HG02610 (cell line): ENCODE data around the gene TMEM245.
"Not testable (repeated sequence)": the region's sequence is repeated elsewhere in the genome, so short reads cannot be mapped to it uniquely, and the experiment has no call there.

ENCODE experiments used
- ATAC-seq: cut with Tn5 transposase; IDR thresholded peaks from one replicate; pipeline ENCODE4 v1.9.1; 2021; ENCODE audit warnings: mild to moderate bottlenecking, moderate library complexity; ENCODE audit not compliant: unreplicated experiment

TMEM245 gene

GRCh38 chr9:109003116-109003515 lies 116.6 kb downstream of the TMEM245 start:
- no peak for ATAC-seq

DNA sequence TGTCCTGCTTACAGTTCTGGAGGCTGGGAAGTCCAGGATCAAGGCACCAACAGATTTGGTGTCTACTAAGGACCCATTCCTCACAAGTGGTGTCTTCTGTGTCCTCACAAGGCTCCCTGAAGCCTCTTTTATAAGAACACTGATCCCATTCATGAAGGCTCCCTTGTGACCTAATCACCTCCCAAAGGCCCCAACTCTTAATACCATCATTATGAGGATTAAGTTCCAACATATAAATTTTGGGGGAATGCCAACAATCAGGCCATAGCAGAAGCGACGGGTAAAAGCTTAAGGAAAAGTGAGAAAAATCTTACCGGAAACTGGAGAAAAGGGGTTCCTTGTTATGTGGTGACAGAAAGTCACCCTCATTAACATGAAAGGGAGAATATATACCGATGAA lies 117.6 kb downstream of the TMEM245 start:
- ATAC-seq: no peak

DNA sequence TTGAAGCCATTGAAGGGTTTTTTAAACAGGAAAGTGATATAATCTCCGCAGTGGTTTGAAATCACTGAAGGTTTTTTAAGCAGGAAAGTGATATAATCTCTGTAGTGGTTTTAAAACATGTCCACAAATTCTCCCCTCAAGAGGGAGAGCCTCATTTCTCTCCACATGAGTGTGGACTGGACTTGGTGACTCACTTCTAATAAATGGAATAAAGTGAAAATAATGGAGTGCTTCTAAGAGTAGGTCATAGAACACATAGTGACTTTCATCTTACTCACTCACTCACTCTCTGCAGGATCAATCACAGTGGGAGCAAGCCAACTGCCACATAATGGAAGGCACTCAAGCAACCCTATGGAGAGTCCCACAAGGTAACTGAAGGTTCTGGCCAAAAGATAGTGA lies 118.5 kb downstream of the TMEM245 start:
- no peak for ATAC-seq

DNA sequence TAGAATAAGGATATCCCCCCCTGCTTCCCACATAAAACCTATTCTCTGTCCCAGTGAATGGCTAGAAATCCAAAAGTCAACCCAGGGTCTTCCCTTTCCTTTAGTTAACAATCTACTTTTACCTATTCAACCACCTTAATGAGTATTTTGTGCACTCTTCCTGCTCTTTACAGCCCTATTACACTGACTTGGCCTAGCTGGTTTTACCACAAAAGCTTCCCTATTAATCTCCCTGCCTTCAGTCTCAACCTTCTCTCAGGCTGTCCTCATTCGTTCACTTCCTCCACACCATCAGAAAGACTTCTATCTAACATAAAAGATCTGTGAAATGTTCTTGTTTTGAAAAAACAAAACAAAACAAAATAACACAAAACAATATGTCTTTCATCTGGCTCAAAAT lies 122.6 kb downstream of the TMEM245 start:
- no peak for ATAC-seq

- ATAC-seq: no peak
Measured at GRCh38 chr9:108996643-108997042, 123.1 kb downstream of the TMEM245 start.

- peak; percentile 79 for ATAC-seq
Measured at GRCh38 chr9:108994695-108995094, 125.1 kb downstream of the TMEM245 start.

DNA sequence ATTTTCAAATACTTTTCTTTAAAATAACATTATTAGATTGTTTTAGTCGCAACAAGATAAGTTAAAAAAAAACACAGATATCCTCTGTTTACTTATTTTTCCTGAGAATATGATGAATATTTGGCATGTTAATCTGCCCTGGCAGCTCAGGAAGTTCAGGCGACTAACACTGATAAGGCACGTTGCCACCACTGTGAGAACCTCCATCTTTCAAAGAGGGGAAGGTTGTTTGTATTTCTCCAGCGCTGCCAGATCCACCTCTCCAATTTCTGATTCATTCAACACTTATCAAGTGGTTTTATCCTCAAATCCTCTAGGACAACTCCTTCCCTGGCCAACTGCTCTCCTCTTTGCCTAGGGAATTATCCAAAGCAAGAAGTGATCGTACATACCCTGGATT lies 128.3 kb downstream of the TMEM245 start:
- no peak for ATAC-seq

DNA sequence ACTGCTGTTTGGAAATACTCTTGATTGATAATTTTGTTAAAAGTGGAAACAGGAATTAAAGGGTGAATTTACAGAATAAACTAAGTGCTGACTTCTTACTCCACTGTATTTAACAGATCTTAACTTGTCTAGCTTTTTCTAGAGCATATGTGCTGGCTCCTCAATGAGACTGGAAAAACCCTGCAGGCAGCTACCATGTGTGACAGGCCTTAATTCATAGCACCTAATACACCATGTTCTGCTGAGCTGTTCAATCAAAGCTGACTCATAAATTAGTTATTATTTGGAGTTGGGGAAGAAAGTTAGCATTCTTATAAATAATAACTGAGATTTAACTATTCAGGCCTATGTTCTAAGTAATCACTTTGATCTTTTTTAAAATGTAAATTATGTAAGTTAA lies 135.9 kb downstream of the TMEM245 start:
- no peak for ATAC-seq

DNA sequence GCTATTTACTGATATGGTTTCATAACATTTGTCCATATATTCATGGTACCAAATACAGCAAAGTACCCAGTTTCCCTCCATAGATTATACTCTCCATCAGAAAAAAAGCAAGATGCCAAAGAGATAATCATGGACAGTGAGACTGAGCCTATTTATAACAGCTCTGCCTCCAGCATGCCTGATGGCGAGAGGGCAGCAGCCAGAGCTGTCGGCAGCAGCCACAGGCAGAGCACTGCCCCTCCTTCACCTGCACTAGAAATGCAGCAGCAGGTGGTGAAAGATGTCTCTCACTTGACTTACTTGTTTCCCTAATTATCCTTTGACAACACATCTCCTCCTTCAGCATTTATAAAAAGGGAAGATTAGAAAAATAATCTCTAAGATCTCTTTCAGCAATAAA lies 138.9 kb downstream of the TMEM245 start:
- ATAC-seq: no peak

- ATAC-seq: no peak
Measured at GRCh38 chr9:108978205-108978604, 141.5 kb downstream of the TMEM245 start.

DNA sequence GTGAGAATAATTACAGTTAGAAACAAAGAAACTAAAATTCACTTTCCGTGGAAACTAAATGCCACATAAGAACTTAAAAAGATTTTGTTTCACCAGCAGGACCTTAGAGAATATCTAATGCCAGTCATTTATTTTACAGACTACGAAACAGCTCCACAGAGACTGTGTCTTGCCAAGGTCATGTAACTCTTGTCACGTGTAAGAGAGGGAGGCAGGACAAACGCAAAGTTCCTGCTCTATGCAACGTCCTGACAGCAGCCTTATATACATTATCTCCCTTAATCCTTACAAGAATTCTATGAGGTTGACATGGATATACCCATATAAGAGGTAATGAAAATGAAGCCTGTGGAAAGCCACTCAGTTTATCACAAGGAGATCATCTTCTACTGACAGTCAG lies 145.9 kb downstream of the TMEM245 start:
- no peak for ATAC-seq

DNA sequence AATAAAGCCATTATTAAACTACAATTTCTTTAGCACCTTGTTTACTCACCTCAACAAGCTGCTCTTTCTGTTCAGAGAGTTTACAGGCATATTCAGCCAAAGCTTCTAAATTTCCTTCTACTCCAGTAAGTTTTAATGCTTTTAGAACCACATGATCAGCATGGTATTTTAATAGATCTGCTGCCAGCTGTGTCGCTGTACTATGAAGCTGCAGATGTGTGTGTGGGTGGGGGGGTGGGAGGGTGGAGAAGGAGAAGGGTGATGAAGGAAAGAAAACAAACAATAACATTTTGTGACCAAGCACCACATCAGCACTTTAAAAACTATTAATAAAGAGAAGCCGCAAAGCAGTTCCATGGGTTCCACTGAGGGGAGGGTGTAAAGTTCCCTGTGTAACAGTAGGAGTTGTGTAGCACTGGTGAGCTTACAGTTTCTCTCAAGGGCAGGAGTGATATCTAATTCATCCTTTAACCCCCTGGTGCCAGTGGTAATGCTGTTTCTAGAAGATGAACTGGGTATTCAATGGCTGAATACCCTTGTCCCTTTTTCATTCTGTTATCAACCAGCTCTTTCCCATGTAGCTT lies 147.0 kb downstream of the TMEM245 start:
- no peak for ATAC-seq

- ATAC-seq: no peak
Measured at GRCh38 chr9:108972186-108972585, 147.6 kb downstream of the TMEM245 start.

- not testable (repeated sequence) for ATAC-seq
Measured at GRCh38 chr9:108971392-108971791, 148.4 kb downstream of the TMEM245 start.

- no peak for ATAC-seq
Measured at GRCh38 chr9:108967916-108968315, 151.8 kb downstream of the TMEM245 start.
